ENCODE measurements around the gene DHX15. TPM values are rescaled to one million over a fixed set of nuclear protein-coding genes. Genes with fewer than 3 reads are reported as not detected.

DHX15 gene
- total and polyA plus RNA-seq, 3 donors from 2014 or later, result 84.1 to 136 (median 123) TPM

- intact Hi-C loops (cut with DNase I; ENCODE audit: low total_unique reads), result no loop called here
- H3K4me1 ChIP-seq, result peaks cover 11% of the 10 kb centered on the region
- TF ChIP-seq POLR2A (IDR thresholded peaks at IDR 0.05) (no peak), CTCF (IDR thresholded peaks at IDR 0.05) (peak in 1 of 3 experiments; percentile 47)
- no peak overlapping the region for H3K4me3 ChIP-seq
- WGBS, 2 donors, result 60 to 63% methylated on average over 2 of the region's 2 CpGs
- DNase-seq, result no peak
- H3K36me3 ChIP-seq (ENCODE audit: low read depth, missing control alignments), result no peaks in the 10 kb centered on the region
- H3K9me3 ChIP-seq, result no peaks in the 10 kb centered on the region
- no peak overlapping the region for H3K27ac ChIP-seq
- H3K27me3 ChIP-seq, result no peaks in the 10 kb centered on the region
Observed at GRCh38 chr4:24551492-24552289, 32.7 kb downstream of the DHX15 start.

- Histone ChIP-seq H3K9me3 (no peaks in the 10 kb centered on the region), H3K4me1 (peaks cover 11% of the 10 kb centered on the region), H3K27ac (no peak overlapping the region), H3K36me3 (ENCODE audit: low read depth, missing control alignments) (no peaks in the 10 kb centered on the region), H3K27me3 (no peaks in the 10 kb centered on the region), H3K4me3 (no peak overlapping the region)
- intact Hi-C loops (cut with DNase I; ENCODE audit: low total_unique reads), result no loop called here
- WGBS, 2 donors, result 65% methylated on average over 6 of the region's 6 CpGs
- TF ChIP-seq POLR2A (IDR thresholded peaks at IDR 0.05), result no peak
- TF ChIP-seq CTCF (IDR thresholded peaks at IDR 0.05), result no peak
- DNase-seq, result no peak
Observed at GRCh38 chr4:24550441-24551175, 33.7 kb downstream of the DHX15 start.

- intact Hi-C loops (cut with DNase I; ENCODE audit: low total_unique reads), result no loop called here
- TF ChIP-seq POLR2A (IDR thresholded peaks at IDR 0.05) (no peak), CTCF (IDR thresholded peaks at IDR 0.05) (no peak)
- H3K4me1 ChIP-seq, result peaks cover 11% of the 10 kb centered on the region
- 96% methylated on average over 11 of the region's 11 CpGs for WGBS, 2 donors
- H3K36me3 ChIP-seq (ENCODE audit: low read depth, missing control alignments), result no peaks in the 10 kb centered on the region
- no peaks in the 10 kb centered on the region for H3K27me3 ChIP-seq
- DNase-seq, result no peak
- no peaks in the 10 kb centered on the region for H3K9me3 ChIP-seq
- H3K4me3 ChIP-seq, result no peak overlapping the region
- H3K27ac ChIP-seq, result no peak overlapping the region
Observed at GRCh38 chr4:24547979-24548378, 36.4 kb downstream of the DHX15 start.

GRCh38 chr4:24544208-24544988 lies 40.0 kb downstream of the DHX15 start:
- TF ChIP-seq CTCF (IDR thresholded peaks at IDR 0.05), result no peak
- no peak for TF ChIP-seq POLR2A (IDR thresholded peaks at IDR 0.05)
- Histone ChIP-seq H3K27me3 (no peaks in the 10 kb centered on the region), H3K27ac (no peak overlapping the region), H3K9me3 (no peaks in the 10 kb centered on the region), H3K36me3 (ENCODE audit: low read depth, missing control alignments) (no peaks in the 10 kb centered on the region), H3K4me3 (no peak overlapping the region), H3K4me1 (no peaks in the 10 kb centered on the region)
- DNase-seq, result no peak
- WGBS, 2 donors, result 78 to 86% methylated on average over 4 of the region's 4 CpGs
- intact Hi-C loops (cut with DNase I; ENCODE audit: low total_unique reads), result no loop called here

All from testis (tissue), 3 donors.